Endometrium (tissue), 2 donors: ENCODE data around the gene CASP12.
"Not testable (repeated sequence)": the region's sequence is repeated elsewhere in the genome, so short reads cannot be mapped to it uniquely, and the experiment has no call there.

Experiments used
- FAIRE-seq: peaks from 2 replicates; lab custom pipeline; 2012; peaks lifted over from hg19 to GRCh38; lab: Jason Lieb, UNC
- donor health status: control.
- donor health status: control.

The CASP12 gene

GRCh38 chr11:104897891-104898684 lies at the start of gene CASP12:
CASP12 (minus strand) TSS chr11:104898460.
- FAIRE-seq, result no peak

GRCh38 chr11:104946907-104947306 lies 48.6 kb upstream of the CASP12 start:
- FAIRE-seq, result no peak

- FAIRE-seq, result no peak
These were observed 45.8 kb upstream of the CASP12 start for GRCh38 chr11:104944076-104944475.

- FAIRE-seq, result no peak
These were observed 45.3 kb upstream of the CASP12 start for GRCh38 chr11:104943561-104943960.

- no peak for FAIRE-seq
These were observed 36.3 kb upstream of the CASP12 start for GRCh38 chr11:104934594-104934993.

- not testable (repeated sequence) for FAIRE-seq
These were observed 35.8 kb upstream of the CASP12 start for GRCh38 chr11:104934073-104934472.

- FAIRE-seq, result no peak
These were observed 30.6 kb upstream of the CASP12 start for GRCh38 chr11:104928811-104929210.

DNA sequence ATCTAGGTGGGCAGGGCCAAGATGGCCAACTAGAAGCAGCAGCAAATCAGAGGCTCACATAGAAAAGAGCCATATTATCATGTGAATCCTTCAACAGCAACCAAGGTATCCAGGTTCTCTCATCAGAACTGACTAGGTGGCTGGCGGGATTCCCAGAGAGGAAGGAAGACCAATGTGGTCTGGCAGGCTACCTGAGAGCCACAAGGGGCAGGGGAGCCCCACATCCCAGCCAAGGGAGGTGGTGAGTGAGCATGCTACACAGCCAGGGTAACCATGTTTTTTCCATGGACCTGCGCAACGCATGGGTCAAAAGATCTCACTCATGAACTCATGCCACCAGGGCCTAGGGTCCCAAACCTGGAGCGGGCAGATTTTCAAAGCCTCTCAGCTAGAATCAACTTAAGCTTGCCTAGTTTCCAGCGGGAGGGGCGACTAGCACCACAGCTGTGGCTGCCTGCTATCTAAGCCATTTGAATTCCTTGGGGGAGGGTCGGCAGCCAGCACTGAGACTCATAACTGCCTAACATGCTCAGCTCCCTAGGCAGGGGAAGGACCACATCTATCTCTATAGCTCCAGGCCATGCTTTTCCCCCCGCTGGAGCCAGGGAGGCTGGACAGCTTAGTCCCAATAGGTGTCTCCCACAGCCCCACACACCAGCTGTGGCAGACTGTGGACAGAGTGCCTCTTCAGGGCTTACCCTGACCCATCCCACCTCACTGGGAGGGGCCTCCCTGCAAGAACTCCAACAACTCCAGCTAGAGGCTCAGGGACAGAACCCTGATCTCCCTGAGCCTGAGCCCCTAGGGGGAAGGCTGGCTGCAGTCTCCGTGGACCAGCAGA lies 28.7 kb upstream of the CASP12 start:
- no peak for FAIRE-seq

DNA sequence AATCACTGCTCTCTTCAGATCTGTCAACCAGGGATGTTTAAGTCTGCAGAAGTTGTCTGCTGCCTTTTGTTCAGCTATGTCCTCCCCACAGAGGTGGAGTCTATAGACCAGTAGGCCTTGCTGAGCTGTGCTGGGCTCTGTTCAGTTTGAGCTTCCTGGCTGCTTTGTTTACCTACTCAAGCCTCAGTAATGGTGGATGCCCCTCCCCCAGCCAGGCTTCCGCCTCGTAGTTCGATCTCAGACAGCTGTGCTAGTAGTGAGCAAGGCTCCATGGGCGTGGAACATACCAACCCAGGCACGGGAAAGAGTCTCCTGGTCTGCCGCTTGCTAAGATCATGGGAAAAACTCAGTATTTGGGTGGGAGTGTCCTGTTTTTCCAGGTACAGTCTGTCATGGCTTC lies 27.6 kb upstream of the CASP12 start:
- no peak for FAIRE-seq

DNA sequence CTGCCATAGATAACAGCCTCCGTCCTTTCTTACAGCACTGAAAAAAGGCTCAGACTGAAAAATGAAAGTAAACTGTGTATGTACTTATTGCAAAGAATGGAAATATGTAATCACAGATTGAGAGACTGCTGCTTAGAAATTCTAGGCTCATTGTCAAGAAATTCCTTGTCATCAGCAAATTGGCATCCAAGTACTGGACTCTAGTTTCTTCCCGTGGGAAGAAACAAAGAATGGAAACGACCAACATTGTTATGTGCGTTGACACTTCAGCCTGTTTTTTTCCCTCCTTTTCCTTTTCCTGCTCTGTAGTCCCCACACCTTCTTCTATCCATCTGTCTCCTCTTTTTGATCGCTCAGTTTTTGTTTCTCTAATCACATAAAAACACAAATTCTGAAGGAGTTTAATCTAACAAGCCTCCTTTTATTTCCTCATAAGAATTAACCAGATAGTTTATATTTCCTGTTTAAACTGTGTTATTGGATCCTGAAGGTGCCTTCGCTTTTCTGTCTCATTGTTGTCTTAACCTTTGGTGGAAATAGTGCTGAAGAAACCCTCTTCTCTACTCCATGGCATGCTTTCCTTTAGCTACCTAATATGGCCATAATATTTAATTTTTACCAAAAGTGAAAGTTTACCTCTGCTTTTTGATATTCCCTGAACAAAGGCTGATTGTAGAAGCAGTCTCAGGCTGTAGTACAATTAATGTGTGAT lies 20.0 kb upstream of the CASP12 start:
- FAIRE-seq, result no peak

GRCh38 chr11:104917271-104918112 lies 19.2 kb upstream of the CASP12 start:
- FAIRE-seq, result no peak

GRCh38 chr11:104916442-104916841 lies 18.2 kb upstream of the CASP12 start:
- peak; percentile 29 for FAIRE-seq

GRCh38 chr11:104912102-104912501 lies 13.8 kb upstream of the CASP12 start:
- no peak for FAIRE-seq

DNA sequence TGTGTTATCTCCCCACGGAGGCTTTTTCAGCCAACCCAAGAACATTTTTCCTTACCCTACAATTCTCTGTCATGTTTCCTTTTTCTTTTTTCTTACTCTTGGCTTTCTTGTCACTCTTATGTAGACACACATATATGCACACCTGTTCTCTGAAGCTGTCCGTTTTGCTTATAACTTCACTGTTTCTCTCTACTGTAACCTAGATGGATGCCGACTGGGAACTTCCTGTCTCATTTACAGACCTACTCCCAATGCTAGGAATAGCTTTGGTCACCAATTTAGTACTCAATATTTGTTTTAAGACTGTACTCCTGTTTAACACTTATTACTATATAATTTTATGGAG lies 9.9 kb upstream of the CASP12 start:
- no peak for FAIRE-seq

GRCh38 chr11:104907521-104908185 lies 9.4 kb upstream of the CASP12 start:
- no peak for FAIRE-seq

GRCh38 chr11:104905271-104905670 lies 7.0 kb upstream of the CASP12 start:
- no peak for FAIRE-seq

DNA sequence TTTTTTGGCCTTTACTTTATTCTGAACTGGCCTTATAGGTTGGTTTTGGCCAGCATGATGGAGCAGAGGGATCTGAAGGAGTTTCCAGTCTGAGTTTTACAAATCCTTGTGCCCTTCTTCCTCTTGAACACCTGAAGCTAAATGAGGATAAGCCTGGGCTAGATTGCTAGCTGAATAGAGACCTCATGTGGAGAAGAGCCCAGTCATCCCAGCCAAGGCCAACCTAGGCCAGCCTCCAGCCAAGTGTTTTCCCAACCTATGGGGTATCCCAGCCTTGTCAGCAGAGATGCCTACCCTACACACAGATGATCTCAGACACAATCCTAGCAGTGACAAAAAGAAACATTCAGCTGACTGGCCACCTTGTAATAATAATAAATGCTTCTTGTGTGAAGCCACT lies 966 bp upstream of the CASP12 start:
- no peak for FAIRE-seq

DNA sequence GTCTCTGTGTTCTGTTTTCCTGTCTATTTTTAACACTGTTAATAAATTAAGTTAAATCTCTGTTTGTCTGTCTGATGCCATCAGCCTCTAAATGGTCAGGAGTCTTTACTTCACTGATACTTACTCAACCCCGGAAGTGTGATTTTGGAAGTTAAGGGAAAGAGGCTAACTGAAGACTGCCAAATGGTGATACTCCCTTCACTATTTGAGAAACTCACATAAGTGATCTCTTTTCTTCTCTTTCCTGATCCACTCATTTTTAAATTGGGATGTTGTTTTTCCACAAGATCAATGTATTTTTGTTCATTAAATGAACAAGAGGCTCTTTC lies 389 bp upstream of the CASP12 start:
- no peak for FAIRE-seq

DNA sequence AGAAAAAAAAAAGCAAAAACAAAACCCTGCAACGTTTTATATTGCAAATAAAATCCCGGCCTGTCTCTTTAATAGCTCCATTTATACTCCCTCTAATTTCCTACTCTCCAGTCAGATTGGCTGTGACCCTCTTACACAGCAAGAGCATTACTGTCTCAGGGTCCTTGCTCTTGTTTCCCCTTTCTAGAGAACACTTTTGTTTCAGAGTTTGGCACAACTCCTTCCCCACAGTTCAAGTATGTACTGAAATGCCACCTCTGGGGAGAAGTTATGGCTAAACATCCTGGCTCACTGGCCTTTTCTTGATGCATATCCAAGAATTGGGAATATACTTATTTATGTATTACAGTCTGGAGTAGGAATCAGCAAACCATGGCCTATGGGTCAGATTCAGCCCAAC lies 2.6 kb downstream of the CASP12 start:
- FAIRE-seq, result no peak

DNA sequence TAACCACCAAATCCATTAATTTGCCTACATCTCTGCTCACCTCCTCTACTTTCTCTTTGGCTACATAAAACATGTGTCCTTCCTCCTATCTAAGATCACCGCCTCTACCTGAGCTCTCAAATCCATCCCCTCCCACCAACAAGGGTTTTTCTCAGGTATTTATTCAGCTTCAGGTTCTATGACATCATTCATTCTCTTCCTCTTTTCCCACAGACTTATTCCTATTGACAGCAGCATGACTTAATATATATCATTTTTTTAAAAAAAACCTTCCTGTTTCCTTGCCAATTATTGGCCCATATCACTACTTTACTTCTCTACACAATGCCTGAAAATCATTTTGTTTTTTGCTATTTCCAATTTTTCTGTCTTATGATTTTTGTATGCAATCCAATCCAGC lies 4.4 kb downstream of the CASP12 start:
- FAIRE-seq, result no peak

DNA sequence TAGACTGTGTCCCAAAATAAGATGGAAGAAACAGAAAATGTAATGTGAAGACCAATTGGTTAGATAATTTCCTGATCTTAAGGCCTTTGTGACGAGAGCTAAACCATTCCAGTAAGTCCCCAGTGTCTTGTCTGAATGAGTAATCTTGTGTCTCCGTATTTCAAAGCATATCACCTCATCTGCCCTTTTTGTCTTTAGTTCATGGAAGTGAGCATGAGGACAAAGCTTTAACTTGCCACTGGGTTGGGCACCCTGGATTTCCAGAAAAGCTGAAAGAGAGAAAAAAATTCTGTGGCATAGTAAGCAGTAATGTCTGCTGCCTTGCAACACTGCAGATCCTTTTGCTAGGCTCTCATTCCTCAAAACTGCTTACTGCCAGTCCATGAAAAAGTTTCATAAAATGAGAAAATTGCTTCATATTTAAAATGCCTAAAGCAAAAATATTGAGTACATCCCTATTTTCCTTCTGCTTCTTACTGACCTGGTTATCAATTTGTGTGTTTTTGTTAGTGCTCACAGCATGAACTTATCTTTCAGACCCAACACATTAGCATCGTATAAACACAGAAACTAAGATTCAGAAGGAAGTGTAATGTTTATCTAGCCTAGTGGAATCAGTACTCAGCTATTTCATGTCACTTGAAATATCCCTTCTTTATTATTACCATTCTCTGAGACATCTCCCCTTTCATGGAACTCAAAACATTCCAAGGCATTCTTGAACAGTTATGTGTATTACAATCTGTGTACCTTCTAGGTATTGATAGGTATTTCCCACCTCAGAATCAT lies 5.3 kb downstream of the CASP12 start:
- FAIRE-seq, result no peak
